Right forelimb (tissue), 1 donor: ENCODE measurements around the gene PTH1R.
"Not testable (repeated sequence)": the region's sequence is repeated elsewhere in the genome, so short reads cannot be mapped to it uniquely, and the experiment has no call there.

Experiments used
- DNase-seq: peaks from one replicate; pipeline ENCODE4 v3.0.0-alpha.2; 2018

Gene PTH1R

DNA sequence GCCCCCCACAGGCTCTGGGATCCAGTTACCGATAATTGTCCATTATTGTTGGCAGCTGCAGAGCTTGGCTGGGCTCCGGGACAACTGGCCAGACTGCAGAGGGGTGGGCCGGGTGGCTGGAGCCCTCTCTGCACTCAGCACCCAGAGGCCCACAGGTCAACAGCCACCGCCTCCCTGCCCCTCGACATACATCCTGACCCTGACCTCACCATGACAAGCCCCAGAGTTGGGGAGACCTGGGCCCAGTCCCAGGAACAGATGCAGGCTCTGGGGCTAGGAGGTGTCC lies 22.4 kb downstream of the PTH1R start:
- peak; percentile 54 for DNase-seq

DNA sequence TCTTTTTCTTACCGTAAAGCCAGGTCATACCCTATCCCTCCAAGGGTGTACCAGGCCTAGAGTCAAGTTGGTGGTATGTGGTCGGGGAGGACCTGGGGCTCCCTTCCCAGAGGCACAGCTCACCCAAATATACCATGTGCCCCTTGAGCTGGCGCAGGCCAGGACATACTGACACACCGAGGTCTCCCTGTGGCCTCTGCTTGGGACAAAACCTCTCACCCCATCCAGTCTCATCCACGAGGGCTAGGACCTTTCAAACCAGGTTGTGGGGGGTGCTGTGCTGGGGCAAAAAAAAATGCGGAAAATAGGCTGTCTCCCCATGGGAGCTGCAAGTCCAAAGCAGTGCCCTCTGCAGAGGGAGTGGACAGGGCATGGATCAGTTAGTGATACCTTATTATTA lies 22.8 kb downstream of the PTH1R start:
- peak; percentile 42 for DNase-seq

DNA sequence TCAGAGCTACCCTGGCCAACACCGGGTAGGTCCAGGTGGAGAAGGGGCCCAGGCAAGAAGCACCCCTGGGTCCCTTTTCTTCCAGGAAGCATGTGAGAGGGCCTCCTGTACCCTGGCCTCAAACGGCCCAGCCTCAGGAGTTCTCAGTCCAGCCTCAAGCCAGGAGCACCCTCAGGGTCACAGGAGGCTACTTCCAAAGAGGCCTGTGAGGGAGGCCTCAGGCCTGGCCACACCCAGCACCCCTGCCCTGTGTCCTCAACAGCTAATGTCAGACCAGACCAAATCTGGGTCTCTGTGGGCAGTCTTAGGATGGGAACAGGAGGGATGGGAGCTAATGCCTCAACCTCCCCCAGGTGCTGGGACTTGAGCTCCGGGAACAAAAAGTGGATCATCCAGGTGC lies 23.5 kb downstream of the PTH1R start:
- peak; percentile 27 for DNase-seq

DNA sequence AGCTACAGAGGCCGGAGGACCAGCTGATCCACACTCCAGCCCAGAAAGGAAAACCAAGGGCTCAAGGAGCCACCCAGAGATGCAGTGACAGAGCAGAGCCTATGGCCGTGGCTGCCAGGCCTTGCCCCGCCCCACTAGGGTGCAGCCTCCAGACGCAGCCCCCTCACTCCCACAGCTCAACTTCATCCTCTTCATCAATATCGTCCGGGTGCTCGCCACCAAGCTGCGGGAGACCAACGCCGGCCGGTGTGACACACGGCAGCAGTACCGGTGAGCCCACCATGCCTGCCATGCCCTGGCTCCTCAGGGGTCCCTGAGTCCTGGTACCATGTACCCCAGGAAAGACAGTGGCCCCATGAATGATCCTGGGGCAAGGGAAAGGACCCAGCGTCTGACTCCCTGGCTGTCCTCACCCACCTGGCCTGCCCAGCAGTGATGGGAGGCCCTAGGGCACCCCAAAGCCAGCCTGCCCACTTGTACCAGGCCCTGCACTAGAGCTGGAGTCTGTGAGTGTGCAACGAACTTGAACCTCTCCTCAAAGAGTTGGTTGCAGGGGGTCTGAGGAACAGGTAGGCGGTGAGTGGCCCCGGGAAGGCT lies 24.2 kb downstream of the PTH1R start:
- DNase-seq: peak; percentile 42

DNA sequence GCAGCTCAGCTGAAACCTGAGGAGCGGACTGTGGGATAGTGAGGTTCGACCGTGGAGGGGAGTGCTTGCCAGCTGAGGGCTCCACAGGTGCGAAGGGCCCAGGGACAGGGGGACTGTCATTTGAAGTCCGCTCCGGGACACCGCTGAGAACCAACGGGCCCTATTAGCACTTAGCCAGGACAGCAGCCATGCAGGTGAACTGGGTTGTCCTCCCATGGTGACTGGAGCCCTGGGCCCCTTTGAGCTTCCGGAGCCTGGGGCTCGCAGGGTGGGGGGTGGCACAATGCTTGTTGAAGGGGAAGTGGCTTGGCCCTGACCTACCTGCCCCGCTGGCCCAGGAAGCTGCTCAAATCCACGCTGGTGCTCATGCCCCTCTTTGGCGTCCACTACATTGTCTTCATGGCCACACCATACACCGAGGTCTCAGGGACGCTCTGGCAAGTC lies 24.7 kb downstream of the PTH1R start:
- no peak for DNase-seq

DNA sequence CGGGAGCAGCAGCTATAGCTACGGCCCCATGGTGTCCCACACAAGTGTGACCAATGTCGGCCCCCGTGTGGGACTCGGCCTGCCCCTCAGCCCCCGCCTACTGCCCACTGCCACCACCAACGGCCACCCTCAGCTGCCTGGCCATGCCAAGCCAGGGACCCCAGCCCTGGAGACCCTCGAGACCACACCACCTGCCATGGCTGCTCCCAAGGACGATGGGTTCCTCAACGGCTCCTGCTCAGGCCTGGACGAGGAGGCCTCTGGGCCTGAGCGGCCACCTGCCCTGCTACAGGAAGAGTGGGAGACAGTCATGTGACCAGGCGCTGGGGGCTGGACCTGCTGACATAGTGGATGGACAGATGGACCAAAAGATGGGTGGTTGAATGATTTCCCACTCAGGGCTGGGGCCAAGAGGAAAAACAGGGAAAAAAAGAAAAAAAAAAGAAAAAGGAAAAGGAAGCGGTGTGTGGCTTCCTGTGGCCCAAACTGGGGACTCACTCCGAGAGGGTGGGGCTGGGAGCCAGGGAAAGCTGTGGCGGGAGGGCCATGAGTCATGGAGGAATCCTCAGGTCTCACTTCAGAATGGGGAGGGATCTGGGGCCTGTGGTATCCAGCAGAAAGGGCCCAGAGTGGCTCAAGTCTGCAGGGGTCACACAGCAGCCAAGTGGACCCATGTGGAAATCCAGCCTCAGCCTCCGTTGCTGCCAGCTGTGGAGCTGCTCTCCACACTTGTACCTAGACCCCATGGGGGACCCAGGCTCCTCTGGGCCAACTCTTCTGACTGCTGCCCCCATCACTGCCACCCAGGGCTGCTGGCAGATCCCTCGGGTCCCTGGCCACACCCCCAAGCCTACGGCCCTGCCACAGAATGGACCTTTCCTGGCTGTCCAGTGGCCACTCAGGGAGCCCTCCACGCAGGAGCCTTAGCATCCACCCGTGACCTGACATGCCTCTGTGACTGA lies 26.1 kb downstream of the PTH1R start:
- peak; percentile 42 for DNase-seq

DNA sequence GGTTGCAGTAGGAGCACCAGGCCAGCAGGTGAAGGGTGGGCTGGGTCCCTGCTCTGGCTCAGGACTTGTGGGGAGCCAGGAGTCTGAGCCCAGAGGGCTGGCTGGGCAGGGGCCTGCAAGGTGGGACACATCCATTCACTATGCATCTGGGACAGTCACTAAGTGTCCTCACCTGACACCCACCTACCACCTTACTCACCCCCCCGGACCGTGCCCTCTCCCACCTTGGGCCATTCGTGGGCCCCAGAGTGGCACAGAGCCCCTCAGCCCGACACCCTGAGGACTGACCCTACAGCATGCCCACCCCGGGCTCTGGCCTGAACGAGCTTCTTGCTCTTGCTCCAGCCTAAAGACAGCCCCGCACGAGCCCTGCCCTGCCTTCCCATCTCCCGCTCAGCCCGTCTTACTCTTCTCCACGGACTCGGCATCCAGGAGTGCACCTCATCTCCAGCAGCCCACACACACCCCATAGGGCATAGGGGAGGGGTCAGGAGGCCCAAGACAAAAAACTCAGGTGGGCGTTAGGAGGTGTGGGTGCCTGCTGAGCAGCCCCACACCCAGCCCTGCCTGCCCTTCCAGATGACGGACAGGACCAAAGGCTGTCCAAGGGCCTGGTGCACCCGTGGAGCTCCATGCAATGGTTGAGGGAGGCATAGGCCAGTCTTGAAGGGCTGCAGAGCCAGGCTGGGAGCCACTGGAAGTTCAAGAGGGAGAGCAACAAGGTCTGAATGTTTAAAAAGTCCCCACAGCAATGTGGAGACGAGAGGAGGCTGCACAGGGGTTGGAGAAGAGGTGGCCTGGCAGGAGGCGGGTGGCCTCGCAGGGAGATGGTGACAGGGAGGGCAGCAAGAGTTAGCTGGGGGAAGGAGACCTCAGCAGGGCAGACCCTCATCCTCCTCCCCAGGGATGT lies 27.0 kb downstream of the PTH1R start:
- peak; percentile 41 for DNase-seq

DNA sequence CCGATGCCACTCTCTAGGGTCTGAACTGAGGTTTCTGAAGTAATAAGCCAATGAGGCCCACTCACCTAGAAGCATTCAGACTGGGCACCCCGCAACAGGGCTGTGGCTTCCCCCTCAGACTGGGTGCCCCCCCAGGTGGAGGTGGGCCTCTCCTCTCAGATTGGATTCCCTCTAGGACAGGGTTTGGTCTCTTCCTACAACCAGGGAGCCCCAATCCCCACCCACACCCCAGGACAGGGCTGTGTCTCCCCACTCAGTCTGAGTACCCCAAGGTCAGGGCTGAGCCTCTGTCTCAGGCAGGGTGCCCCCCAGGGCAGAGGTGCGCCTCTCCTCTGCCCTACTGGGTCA lies 27.7 kb downstream of the PTH1R start:
- peak; percentile 41 for DNase-seq

DNA sequence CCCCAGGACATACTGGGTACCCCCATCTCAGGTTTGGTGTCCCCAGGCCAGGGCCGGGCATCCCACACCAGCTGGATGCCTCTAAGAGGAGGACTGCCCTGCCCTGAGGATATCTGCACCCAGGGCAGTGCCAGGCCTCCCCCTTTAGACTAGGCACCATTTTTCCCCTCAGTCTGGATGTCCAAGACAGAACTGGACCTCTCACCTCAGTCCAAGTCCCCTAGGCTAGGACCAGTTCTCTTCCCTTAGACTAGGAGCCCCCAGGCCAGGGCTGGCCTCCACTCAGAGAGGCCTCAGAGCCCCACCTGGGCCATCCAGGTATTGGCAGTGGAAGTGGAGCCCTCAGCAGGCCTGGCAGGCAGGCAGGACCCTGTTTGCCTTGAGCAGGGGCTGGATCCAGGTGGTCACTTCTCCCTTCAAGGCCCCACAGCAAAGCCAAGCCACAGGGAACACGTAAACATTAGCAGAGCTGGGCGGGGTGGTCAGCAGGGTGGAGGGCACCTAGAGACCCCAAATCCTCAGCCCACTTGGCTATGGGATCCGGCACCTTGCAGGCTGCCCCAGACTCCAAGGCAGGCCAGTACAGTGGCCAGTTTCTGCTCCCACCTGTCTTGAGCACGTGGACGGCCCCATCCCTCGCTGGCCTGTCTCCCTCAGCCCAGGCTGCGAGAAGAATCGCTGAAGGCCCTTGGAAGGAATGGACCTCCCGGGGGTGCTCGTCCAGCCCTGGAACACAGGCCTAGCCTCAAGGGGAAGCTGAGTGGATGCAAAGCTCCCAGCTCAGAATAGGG lies 28.3 kb downstream of the PTH1R start:
- DNase-seq: peak; percentile 47

DNA sequence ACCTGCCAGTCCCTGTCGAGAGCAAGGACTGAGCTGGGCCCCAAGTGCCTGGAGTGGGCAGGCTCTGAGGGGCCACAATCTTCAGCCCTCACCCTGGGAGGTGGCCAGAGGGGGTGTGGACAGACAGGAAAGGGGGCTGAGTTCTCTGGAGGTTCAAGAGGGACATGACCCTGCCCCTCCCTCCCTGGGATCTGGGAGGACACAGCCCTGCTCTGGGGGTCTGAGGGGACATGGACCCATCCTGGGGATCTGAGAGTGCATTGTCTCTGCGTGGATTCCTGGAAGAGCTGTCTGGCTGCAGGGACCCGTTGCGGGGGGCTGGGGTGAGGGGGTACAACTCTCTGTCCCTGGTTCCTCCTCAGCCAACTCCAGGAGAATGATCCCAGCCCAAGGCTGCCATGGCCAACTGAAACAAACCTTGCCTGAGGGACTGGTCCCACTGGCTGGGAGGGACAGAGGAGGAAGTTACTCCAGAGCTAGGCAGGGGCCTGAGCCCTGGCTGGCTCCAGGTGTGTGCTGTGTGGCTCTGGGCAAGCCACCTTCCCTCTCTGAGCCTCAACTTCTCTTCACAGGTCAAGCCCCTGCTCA lies 29.0 kb downstream of the PTH1R start:
- peak; percentile 50 for DNase-seq

DNA sequence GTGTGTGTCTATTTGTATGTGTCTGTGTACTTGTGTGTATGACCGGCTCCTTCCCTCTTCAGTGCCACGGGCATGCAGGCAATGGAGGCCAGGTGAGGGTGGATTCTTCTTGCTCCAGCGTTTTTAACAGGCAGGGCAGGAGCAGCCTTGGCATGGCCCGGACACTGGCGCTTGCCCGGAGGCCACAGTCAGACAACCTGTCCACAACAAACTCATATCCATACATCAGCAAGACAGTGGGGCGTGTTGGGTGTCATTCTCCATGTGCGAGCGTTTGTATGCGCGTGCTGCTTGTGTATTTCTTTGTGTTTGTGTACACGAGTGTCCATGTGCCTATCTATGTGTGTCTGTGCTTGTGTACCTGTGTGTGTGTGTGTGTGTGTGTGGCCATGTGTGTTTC lies 29.8 kb downstream of the PTH1R start:
- DNase-seq: peak; percentile 47

DNA sequence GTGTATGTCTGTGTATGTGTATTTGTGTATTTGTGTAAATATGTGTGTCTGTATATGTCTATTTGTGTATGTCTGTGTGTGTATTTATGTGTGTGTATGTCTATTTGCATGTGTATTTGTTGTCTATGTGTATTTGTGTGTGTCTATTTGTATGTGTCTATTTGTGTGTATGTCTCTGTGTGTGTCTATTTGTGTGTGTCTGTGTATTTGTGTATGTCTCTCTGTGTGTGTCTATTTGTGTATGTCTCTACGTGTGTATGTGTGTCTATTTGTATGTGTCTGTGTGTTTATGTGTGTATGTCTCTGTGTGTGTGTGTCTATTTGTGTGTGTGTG lies 30.4 kb downstream of the PTH1R start:
- DNase-seq: no peak

DNA sequence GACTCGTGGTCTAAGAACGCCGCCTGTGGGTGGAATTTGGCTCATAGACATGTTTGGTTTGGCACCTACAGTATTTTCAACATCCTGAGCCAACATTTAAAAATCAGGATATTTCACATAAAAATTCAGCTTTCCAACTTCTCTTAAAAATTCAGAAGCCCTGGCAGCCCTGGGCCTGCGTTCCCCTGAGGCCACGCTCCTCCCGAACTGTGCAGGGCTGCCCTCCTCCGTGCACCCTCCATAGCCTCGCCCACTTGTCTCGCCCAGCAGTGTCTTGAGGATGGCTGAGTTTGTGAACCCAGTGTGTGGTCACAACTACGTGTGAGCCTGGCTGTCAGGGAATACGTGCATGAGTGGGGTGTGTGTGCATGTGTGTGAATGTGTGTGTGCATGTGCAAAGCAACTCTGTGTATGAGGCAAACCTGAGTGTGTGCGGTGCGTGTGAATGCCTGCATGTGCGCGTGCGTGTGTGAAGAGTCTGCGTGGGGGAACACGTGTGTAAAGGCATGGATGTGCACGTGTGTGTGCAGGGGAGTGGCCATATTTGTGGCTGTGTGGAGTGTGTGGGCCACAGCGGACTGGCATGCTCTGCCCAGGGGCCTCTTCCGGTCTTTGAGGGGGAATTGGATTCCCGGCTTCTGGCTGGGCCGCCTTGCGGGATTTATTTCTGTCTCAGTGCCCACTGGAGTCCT lies 30.9 kb downstream of the PTH1R start:
- peak; percentile 72 for DNase-seq

DNA sequence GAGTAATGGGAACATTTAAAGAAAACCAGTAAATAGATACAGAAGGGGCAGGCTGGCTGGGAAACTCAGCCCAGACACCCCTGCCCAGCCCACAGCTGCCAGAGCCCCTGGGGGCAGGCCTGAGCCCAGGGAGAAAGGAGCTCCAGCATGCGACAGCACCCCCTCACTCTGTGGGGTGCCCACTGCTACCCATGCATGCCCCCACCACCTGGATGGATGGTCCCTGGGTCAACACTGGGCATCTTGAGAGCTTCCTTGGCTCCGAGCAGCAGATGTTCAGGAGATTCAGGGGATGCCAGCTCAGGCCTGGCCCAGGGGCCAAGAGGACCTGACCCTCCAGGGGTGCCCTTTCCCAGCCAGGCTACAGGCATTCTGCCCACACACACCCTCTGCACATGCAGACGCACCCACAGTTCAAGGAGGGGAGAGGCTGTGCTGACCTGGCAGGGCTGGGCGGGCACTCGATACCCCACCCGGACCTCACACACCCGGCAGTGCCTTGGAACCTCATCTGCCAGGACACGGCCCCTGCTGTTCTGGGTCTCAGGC lies 31.5 kb downstream of the PTH1R start:
- no peak for DNase-seq

DNA sequence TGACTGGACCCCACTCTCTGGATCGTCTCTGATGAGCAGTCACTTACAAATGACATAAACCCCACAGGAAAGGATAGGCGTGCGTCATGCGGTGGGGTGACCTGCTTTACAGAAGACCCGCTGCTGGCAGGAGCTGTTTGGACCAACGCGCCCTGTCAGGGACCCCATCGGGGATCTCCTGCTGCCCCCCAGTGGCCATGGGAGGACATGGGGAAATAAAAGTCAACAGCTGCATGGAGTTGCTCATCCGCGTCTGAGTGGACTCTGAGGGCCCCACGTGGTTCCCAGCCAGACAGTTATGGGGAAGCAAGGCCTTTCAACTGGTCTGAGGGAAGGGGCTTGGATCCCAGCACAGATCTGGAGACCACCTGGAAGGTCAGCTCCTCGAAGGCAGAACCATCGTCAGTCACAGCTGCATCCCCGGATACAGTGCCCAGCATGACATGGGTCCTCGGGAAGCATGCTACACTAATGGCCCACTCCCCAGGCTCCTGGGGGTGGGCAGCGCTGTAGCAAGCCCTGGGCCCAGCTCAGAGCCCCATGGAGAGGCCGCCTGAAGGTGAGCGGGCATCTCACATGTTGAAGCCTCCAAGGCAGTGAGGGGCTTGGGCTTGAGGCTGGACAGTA lies 32.1 kb downstream of the PTH1R start:
- DNase-seq: peak; percentile 92

DNA sequence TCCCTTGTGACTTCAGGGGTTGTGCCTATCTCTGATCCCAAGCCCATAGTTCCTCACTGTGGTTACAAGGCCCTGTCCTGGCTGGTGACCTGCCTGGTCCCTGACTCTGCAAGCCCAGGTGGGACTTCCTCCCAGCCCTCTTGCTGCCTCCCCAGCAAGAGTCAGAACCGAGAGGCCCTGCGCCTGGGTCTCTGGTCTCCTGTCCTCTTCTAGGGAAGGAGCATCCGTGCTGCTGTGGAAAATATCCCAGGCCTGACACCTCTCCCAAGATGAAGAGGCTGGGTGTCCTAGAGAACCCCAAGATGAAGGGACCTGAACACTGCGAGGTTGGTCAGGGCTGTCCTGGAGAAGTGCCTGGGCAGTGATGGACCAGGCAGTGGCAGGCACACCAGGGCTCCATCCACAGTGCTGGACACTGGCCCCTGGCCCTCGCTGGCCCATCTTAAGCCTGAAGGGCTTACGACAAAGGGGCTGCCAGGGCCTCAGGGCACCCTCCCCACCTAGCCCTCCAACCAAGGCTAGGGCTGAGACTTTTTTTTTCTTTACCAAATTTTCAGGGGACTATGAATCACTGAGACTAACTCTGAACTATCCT lies 32.7 kb downstream of the PTH1R start:
- DNase-seq: peak; percentile 39

DNA sequence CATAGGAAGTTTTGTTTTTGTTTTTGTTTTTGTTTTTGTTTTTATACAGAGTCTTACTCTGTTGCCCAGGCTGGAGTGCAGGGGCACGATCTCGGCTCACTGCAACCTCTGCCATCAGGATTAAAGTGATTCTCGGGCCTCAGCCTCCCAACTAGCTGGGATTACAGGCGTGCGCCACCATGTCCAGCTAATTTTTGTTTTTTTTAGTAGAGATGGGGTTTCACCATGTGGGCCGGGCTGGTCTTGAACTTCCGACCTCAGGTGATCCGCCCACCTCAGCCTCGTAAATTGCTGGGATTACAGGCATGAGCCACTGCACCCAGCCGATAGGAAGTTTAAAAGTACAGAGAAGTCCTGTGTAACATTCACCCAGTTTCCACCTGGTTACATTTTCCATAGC lies 33.4 kb downstream of the PTH1R start:
- not testable (repeated sequence) for DNase-seq

DNA sequence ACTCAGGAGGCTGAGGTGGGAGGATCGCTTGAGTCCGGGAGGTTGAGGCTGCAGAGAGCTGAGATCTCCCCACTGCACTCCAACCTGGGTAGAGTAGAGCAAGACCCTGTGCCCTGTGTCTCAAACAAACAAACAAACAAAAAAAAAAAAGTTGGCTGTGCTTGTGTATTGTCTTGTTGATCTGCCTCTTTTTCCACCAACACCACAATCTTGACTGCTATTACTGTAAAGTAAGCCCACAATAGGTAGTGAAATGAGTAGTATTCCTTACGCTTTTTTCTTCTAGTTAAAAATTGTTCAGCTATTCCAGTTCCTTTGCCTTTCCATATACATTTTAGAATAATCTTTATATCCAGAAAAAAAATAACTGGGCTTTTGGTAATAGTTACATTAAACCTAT lies 35.5 kb downstream of the PTH1R start:
- DNase-seq: no peak

DNA sequence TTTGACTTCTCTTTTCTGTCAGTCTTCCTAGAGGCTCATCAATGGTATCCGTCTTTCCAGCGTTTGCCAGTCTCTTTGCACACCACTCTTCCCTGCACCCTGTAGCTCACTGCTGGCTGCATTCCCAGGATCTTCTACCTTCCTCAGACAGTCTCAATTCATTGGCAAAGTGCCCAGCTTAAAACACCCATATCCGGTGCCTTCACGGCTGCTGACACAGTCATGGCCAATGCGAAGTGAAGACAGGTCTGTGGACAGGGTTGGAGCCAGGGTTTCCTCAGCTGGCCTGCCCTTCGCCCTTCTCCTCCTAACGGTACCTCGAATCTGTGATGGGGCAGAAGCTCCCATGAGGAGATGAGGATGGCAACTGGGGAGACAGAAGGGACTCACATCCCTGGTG lies 36.1 kb downstream of the PTH1R start:
- peak; percentile 44 for DNase-seq

DNA sequence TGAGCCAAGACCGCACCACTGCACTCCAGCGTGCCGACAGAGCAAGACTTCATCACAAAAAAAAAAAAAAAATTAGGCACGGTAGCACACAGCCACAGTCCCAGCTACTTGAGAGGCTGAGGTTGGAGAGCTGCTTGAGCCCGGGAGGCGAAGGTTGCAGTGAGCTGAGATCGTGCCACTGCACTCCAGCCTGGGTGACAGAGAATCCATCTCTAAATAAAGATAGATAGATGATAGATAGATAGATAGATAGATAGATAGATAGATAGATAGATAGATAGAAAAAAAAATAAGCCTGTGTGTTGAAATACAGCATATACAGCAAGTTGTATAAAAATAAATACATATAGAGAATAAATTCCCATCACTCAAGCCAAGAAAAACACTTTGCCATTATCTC lies 37.3 kb downstream of the PTH1R start:
- no peak for DNase-seq
